Measurements from ENCODE around the gene ATXN1L.
A peak's percentile ranks its signal among the peaks of the same experiment; 100 is the strongest.

Gene ATXN1L

GRCh38 chr16:71851746-71852145 is 6.0 kb downstream of the ATXN1L start:
- TF ChIP-seq SIN3A (IDR thresholded peaks at IDR 0.05; ENCODE audit: borderline replicate concordance, insufficient read depth, low read length) = no peak
- no peak for TF ChIP-seq TAF1 (IDR thresholded peaks at IDR 0.05; ENCODE audit: borderline replicate concordance, insufficient read depth, low read length)
- TF ChIP-seq POLR2AphosphoS5 (IDR thresholded peaks at IDR 0.05; ENCODE audit: low read depth, low read length) = no peak
- TF ChIP-seq, protein P1, sequence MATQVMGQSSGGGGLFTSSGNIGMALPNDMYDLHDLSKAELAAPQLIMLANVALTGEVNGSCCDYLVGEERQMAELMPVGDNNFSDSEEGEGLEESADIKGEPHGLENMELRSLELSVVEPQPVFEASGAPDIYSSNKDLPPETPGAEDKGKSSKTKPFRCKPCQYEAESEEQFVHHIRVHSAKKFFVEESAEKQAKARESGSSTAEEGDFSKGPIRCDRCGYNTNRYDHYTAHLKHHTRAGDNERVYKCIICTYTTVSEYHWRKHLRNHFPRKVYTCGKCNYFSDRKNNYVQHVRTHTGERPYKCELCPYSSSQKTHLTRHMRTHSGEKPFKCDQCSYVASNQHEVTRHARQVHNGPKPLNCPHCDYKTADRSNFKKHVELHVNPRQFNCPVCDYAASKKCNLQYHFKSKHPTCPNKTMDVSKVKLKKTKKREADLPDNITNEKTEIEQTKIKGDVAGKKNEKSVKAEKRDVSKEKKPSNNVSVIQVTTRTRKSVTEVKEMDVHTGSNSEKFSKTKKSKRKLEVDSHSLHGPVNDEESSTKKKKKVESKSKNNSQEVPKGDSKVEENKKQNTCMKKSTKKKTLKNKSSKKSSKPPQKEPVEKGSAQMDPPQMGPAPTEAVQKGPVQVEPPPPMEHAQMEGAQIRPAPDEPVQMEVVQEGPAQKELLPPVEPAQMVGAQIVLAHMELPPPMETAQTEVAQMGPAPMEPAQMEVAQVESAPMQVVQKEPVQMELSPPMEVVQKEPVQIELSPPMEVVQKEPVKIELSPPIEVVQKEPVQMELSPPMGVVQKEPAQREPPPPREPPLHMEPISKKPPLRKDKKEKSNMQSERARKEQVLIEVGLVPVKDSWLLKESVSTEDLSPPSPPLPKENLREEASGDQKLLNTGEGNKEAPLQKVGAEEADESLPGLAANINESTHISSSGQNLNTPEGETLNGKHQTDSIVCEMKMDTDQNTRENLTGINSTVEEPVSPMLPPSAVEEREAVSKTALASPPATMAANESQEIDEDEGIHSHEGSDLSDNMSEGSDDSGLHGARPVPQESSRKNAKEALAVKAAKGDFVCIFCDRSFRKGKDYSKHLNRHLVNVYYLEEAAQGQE (IDR thresholded peaks at IDR 0.05; ENCODE audit: insufficient read depth in 1 of 2, low read depth in 2 of 2, low read length in 2 of 2) = no peak
- TF ChIP-seq FOXP2 (optimal IDR thresholded peaks at IDR 0.05; ENCODE audit: borderline replicate concordance, extremely low read depth, extremely low read length, insufficient read depth) = no peak

DNA sequence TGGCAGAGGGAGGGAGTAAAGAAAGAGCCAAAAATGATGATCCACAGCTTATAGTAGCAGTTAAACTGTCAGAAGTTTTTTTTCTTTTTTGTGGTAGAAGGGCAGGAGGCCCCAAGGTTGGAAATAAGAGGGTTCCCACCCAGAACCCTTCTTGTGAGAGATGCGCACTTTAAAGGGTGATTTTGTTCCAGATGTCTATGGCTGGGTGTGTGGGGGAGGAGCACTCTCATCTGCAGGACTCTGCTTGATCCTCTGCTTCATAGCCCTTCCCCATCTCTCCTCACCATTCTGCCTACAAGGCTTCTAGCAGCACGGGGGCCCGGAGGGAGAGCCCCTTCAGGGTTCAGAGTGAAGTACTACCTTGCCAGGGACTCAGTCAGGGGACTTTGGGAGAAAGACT is 6.4 kb downstream of the ATXN1L start:
- TF ChIP-seq TAF1 (IDR thresholded peaks at IDR 0.05; ENCODE audit: borderline replicate concordance, insufficient read depth, low read length) = no peak
- TF ChIP-seq, protein P1 (IDR thresholded peaks at IDR 0.05; ENCODE audit: insufficient read depth in 1 of 2, low read depth in 2 of 2, low read length in 2 of 2) = no peak
- TF ChIP-seq FOXP2 (optimal IDR thresholded peaks at IDR 0.05; ENCODE audit: borderline replicate concordance, extremely low read depth, extremely low read length, insufficient read depth) = no peak
- TF ChIP-seq SIN3A (IDR thresholded peaks at IDR 0.05; ENCODE audit: borderline replicate concordance, insufficient read depth, low read length) = no peak
- 0 out of 2 replicates have a peak, but pooled peaks have one; percentile 4 for TF ChIP-seq POLR2AphosphoS5 (IDR thresholded peaks at IDR 0.05; ENCODE audit: low read depth, low read length)

DNA sequence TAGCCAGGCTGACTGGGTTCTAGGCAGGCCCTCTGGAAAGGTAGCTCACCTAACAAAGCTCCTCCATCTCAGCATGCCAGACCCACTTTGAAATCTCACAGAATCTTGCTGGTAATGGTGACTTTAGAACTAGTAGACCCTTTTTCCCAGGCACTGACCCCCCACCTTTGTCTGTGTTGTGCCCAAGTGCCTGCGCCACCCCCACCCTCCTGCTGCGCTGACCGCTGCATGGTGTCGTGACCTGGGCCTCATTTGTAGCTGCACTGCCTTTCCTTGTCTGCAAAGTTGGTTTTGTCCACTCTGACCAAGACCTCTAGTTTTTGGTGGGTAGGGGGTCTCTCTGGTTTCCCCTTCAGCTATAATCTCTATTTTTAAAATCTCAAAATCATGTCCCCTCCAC is 6.8 kb downstream of the ATXN1L start:
- TF ChIP-seq TAF1 (IDR thresholded peaks at IDR 0.05; ENCODE audit: borderline replicate concordance, insufficient read depth, low read length) = no peak
- no peak for TF ChIP-seq FOXP2 (optimal IDR thresholded peaks at IDR 0.05; ENCODE audit: borderline replicate concordance, extremely low read depth, extremely low read length, insufficient read depth)
- TF ChIP-seq, protein P1 (IDR thresholded peaks at IDR 0.05; ENCODE audit: insufficient read depth in 1 of 2, low read depth in 2 of 2, low read length in 2 of 2) = no peak
- no peak for TF ChIP-seq POLR2AphosphoS5 (IDR thresholded peaks at IDR 0.05; ENCODE audit: low read depth, low read length)
- TF ChIP-seq SIN3A (IDR thresholded peaks at IDR 0.05; ENCODE audit: borderline replicate concordance, insufficient read depth, low read length) = no peak

DNA sequence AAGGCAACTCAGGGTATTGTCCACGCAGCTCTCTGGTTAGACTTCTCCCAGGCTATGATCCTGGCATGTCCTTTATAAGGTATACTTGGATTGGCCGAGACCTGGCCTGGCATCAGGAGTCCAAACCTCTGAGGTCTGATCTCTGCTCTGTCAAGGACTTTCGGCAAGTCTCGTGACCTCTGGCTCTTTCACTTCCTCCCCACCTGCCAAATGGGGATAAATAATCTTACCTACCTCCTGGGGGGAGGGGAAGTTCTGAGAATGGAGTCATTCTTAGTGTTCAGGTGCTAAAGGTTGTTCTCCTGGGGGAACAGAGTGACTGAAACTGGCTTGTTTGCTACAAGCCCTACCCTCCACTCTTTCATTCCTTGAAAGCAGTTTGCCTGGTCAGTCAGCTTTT is 7.6 kb downstream of the ATXN1L start:
- no peak for TF ChIP-seq FOXP2 (optimal IDR thresholded peaks at IDR 0.05; ENCODE audit: borderline replicate concordance, extremely low read depth, extremely low read length, insufficient read depth)
- TF ChIP-seq TAF1 (IDR thresholded peaks at IDR 0.05; ENCODE audit: borderline replicate concordance, insufficient read depth, low read length) = no peak
- TF ChIP-seq POLR2AphosphoS5 (IDR thresholded peaks at IDR 0.05; ENCODE audit: low read depth, low read length) = no peak
- TF ChIP-seq, protein P1 (IDR thresholded peaks at IDR 0.05; ENCODE audit: insufficient read depth in 1 of 2, low read depth in 2 of 2, low read length in 2 of 2) = no peak
- TF ChIP-seq SIN3A (IDR thresholded peaks at IDR 0.05; ENCODE audit: borderline replicate concordance, insufficient read depth, low read length) = no peak

All from PFSK-1 (cell line).